Subcutaneous adipose tissue (tissue), 4 donors: ENCODE results near the gene DCC. TPM values are rescaled to one million over a fixed set of nuclear protein-coding genes. Genes with fewer than 3 reads are reported as not detected.

Source experiments
- CTCF ChIP-seq: fragments of 450-650 bp; IDR thresholded peaks from one replicate; pipeline ENCODE4 v1.5.1; 2016; ENCODE audit warnings: low read depth, mild to moderate bottlenecking, control low read depth, antibody characterized with exemption, moderate library complexity
- total RNA-seq, 4 donors: library from RNA; depleted of rRNA; stranded (reverse); fragments of >200 nt; gene quantifications; one replicate each; pipeline ENCODE4 v1.1.0, GENCODE V29; 2016

The DCC gene
- total RNA-seq, 4 donors from 2014 or later, result not detected

GRCh38 chr18:52462853-52463252 is 122.9 kb downstream of the DCC start:
- TF ChIP-seq CTCF, result no peak

- TF ChIP-seq CTCF, result no peak
Measured at GRCh38 chr18:52465391-52465790, 125.4 kb downstream of the DCC start.

- no peak for TF ChIP-seq CTCF
Measured at GRCh38 chr18:52468496-52468895, 128.5 kb downstream of the DCC start.

GRCh38 chr18:52475325-52475724 is 135.3 kb downstream of the DCC start:
- no peak for TF ChIP-seq CTCF

GRCh38 chr18:52481116-52481515 is 141.1 kb downstream of the DCC start:
- no peak for TF ChIP-seq CTCF

- no peak for TF ChIP-seq CTCF
Measured at GRCh38 chr18:52484977-52485376, 145.0 kb downstream of the DCC start.

- no peak for TF ChIP-seq CTCF
Measured at GRCh38 chr18:52486052-52486451, 146.1 kb downstream of the DCC start.
